ENCODE measurements around the gene SORCS1.

- TF ChIP-seq FOSL2 (IDR thresholded peaks at IDR 0.05; ENCODE audit: borderline replicate concordance, low read depth) (no peak), CTCF (IDR thresholded peaks at IDR 0.05) (no peak), FOXJ3 (CRISPR knock-in tag; IDR thresholded peaks at IDR 0.05) (no peak), MEF2A (IDR thresholded peaks at IDR 0.05; ENCODE audit: borderline replicate concordance, low read depth) (no peak), YY1 (IDR thresholded peaks at IDR 0.05; ENCODE audit: low read depth) (no peak), EZH2phosphoT487 (IDR thresholded peaks at IDR 0.05; ENCODE audit: borderline replicate concordance, low read depth) (no peak), NRF1 (IDR thresholded peaks at IDR 0.05; ENCODE audit: low read depth, low read length) (no peak), MXI1 (IDR thresholded peaks at IDR 0.05; ENCODE audit: low read depth, low read length) (no peak), FOXM1 (IDR thresholded peaks at IDR 0.05; ENCODE audit: low read depth) (no peak), RCOR1 (IDR thresholded peaks at IDR 0.05; ENCODE audit: low read length) (no peak), MAX (IDR thresholded peaks at IDR 0.05; ENCODE audit: low read depth) (no peak)
- TF ChIP-seq, protein P1, sequence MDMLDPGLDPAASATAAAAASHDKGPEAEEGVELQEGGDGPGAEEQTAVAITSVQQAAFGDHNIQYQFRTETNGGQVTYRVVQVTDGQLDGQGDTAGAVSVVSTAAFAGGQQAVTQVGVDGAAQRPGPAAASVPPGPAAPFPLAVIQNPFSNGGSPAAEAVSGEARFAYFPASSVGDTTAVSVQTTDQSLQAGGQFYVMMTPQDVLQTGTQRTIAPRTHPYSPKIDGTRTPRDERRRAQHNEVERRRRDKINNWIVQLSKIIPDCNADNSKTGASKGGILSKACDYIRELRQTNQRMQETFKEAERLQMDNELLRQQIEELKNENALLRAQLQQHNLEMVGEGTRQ (IDR thresholded peaks at IDR 0.05; ENCODE audit: borderline replicate concordance, low read depth, low read length): no peak
Measured at GRCh38 chr10:106804992-106805582, 359.4 kb downstream of the SORCS1 start.
